ENCODE results near the gene CAPN11.

DNA sequence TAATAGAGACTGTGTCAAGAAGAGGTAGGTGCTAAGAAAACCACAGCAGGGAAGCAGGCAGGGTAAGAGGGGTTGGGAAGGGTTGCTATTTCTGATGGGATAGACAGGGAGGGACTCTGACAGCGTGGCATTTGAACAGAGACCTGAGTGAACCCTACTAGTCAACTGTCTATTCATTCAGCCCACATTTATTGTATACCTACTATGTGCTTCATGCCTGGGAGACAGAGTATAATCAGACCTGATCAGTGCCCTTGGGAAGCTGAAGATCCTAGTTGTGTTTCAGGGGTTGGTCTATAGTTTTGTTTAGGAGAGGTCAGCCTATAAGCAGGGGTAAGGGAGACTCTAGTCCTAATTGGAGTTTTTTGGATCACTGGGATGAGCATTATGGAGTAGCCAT lies 14.9 kb upstream of the CAPN11 start:
- TF ChIP-seq, protein P1, sequence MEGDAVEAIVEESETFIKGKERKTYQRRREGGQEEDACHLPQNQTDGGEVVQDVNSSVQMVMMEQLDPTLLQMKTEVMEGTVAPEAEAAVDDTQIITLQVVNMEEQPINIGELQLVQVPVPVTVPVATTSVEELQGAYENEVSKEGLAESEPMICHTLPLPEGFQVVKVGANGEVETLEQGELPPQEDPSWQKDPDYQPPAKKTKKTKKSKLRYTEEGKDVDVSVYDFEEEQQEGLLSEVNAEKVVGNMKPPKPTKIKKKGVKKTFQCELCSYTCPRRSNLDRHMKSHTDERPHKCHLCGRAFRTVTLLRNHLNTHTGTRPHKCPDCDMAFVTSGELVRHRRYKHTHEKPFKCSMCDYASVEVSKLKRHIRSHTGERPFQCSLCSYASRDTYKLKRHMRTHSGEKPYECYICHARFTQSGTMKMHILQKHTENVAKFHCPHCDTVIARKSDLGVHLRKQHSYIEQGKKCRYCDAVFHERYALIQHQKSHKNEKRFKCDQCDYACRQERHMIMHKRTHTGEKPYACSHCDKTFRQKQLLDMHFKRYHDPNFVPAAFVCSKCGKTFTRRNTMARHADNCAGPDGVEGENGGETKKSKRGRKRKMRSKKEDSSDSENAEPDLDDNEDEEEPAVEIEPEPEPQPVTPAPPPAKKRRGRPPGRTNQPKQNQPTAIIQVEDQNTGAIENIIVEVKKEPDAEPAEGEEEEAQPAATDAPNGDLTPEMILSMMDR (IDR thresholded peaks at IDR 0.05): no peak
- no peak for TF ChIP-seq POLR2A (IDR thresholded peaks at IDR 0.05)
